Upper lobe of left lung (tissue), 6 donors: Measurements from ENCODE around the gene ST3GAL3. TPM values are rescaled to one million over a fixed set of nuclear protein-coding genes. Genes with fewer than 3 reads are reported as not detected.

Experiments
- ATAC-seq, 2 donors: fragments of 200-7000 bp; cut with Tn5 transposase; one replicate each; pipeline ENCODE4 v1.9.1; 2022; ENCODE audit warnings: mild to moderate bottlenecking in 2 of 2, moderate library complexity in 2 of 2; ENCODE audit not compliant: low FRiP score in 2 of 2
- DNase-seq, 2 donors: peaks; one replicate each; pipeline ENCODE4 v3.0.0-alpha.2; 2019 to 2020
- H3K27ac ChIP-seq, 4 donors: fragments of 200-600 bp; sonication (generic); one replicate each; pipeline ENCODE4 v1.5.1; 2016 to 2019
- H3K27me3 ChIP-seq, 4 donors: fragments of 200-600 bp; sonication (generic); one replicate each; pipeline ENCODE4 v1.5.1; 2017 to 2019
- H3K36me3 ChIP-seq, 4 donors: fragments of 200-600 bp; sonication (generic); one replicate each; pipeline ENCODE4 v1.5.1; 2016 to 2019
- H3K4me1 ChIP-seq, 4 donors: fragments of 200-600 bp; sonication (generic); one replicate each; pipeline ENCODE4 v1.5.1; 2018 to 2019
- H3K4me3 ChIP-seq, 4 donors: fragments of 200-600 bp; sonication (generic); one replicate each; pipeline ENCODE4 v1.5.1; 2017 to 2019; ENCODE audit warnings: mild to moderate bottlenecking in 2 of 4, moderate library complexity in 1 of 4
- H3K9me3 ChIP-seq, 4 donors: fragments of 200-600 bp; sonication (generic); one replicate each; pipeline ENCODE4 v1.5.1; 2018 to 2019
- CTCF ChIP-seq, 6 experiments: fragments of 450-650 bp in 4 of 6; fragments of 200-600 bp in 2 of 6; sonication (generic) in 2 of 6; IDR thresholded peaks; one replicate each; pipeline ENCODE4 v1.5.1; 2016 to 2019; ENCODE audit warnings: antibody characterized with exemption in 6 of 6
- EP300 ChIP-seq, 4 donors: sonication (generic); formaldehyde crosslinking; IDR thresholded peaks; one replicate each; pipeline ENCODE4 v1.5.1; 2017; ENCODE audit warnings: antibody characterized with exemption in 4 of 4, control low read depth in 2 of 4
- POLR2A ChIP-seq, 4 donors: fragments of 450-650 bp; IDR thresholded peaks; one replicate each; pipeline ENCODE4 v1.5.1; 2016 to 2017; ENCODE audit warnings: antibody characterized with exemption in 4 of 4, mild to moderate bottlenecking in 2 of 4
- POLR2AphosphoS5 ChIP-seq, 2 donors: sonication (generic); formaldehyde crosslinking; IDR thresholded peaks; one replicate each; pipeline ENCODE4 v1.5.1; 2017; ENCODE audit warnings: antibody characterized with exemption in 2 of 2
- WGBS, 2 donors: methylation state at CpG; one replicate each; pipeline ENCODE4 v1.1.5; 2017 to 2018; 5-methylcytosine and 5-hydroxymethylcytosine counted together
- total RNA-seq, 6 donors: library from RNA; depleted of rRNA in 4 of 6; stranded (reverse); fragments of >200 nt in 4 of 6; gene quantifications; one replicate each; pipeline versions ENCODE4 v1.1.0 to v1.2.1, GENCODE V29; 2016 to 2021
- donor health status: DM: no; HTN: no; CAD: no; lungs with moderate emphysema.
- donor health status: DM: no; HTN: yes; CAD: no; lungs with severe emphysema.

Gene ST3GAL3
- total RNA-seq, 6 donors from 2014 or later, result 14.4 to 46.1 (median 19.2) TPM

GRCh38 chr1:43801203-43801602 lies 93.9 kb downstream of the ST3GAL3 start:
- ATAC-seq (no peak), DNase-seq (no peak)
- no peak overlapping the region for H3K4me3 ChIP-seq
- H3K9me3 ChIP-seq, result no peaks in the 10 kb centered on the region
- H3K4me1 ChIP-seq, result peaks cover 0 to 4% (median 0%) of the 10 kb centered on the region in 4 donors
- no peaks in the 10 kb centered on the region for H3K27me3 ChIP-seq
- TF ChIP-seq POLR2AphosphoS5 (IDR thresholded peaks at IDR 0.05) (no peak), POLR2A (IDR thresholded peaks at IDR 0.05) (no peak), EP300 (IDR thresholded peaks at IDR 0.05) (no peak), CTCF (IDR thresholded peaks at IDR 0.05) (no peak)
- no peaks in the 10 kb centered on the region for H3K36me3 ChIP-seq
- 72 to 85% methylated on average over 3 of the region's 3 CpGs for WGBS, 2 donors
- H3K27ac ChIP-seq, result no peak overlapping the region

GRCh38 chr1:43802356-43802980 lies 95.1 kb downstream of the ST3GAL3 start:
- H3K27ac ChIP-seq, result no peak overlapping the region
- no peaks in the 10 kb centered on the region for H3K9me3 ChIP-seq
- no peaks in the 10 kb centered on the region for H3K36me3 ChIP-seq
- ATAC-seq (no peak), DNase-seq (no peak)
- H3K27me3 ChIP-seq, result no peaks in the 10 kb centered on the region
- no peak for TF ChIP-seq POLR2AphosphoS5 (IDR thresholded peaks at IDR 0.05)
- TF ChIP-seq POLR2A (IDR thresholded peaks at IDR 0.05), result no peak
- no peak for TF ChIP-seq CTCF (IDR thresholded peaks at IDR 0.05)
- no peak for TF ChIP-seq EP300 (IDR thresholded peaks at IDR 0.05)
- H3K4me3 ChIP-seq, result no peak overlapping the region
- 95% methylated on average over 4 of the region's 4 CpGs for WGBS, 2 donors
- peaks cover 0 to 4% (median 0%) of the 10 kb centered on the region in 4 donors for H3K4me1 ChIP-seq

GRCh38 chr1:43803105-43803504 lies 95.8 kb downstream of the ST3GAL3 start:
- no peak overlapping the region for H3K4me3 ChIP-seq
- H3K36me3 ChIP-seq, result no peaks in the 10 kb centered on the region
- TF ChIP-seq POLR2A (IDR thresholded peaks at IDR 0.05), result no peak
- no peak for TF ChIP-seq POLR2AphosphoS5 (IDR thresholded peaks at IDR 0.05)
- TF ChIP-seq CTCF (IDR thresholded peaks at IDR 0.05), result no peak
- 89 to 92% methylated on average over 9 of the region's 9 CpGs for whole genome bisulfite sequencing, 2 donors
- DNase-seq (no peak), ATAC-seq (no peak)
- H3K9me3 ChIP-seq, result no peaks in the 10 kb centered on the region
- H3K27ac ChIP-seq, result no peak overlapping the region
- no peaks in the 10 kb centered on the region for H3K27me3 ChIP-seq
- H3K4me1 ChIP-seq, result peaks cover 0 to 4% (median 0%) of the 10 kb centered on the region in 4 donors

- ATAC-seq (no peak), DNase-seq (no peak)
- Histone ChIP-seq H3K4me1 (peaks cover 0 to 4% (median 0%) of the 10 kb centered on the region in 4 donors), H3K4me3 (no peak overlapping the region), H3K27ac (no peak overlapping the region), H3K36me3 (no peaks in the 10 kb centered on the region), H3K9me3 (no peaks in the 10 kb centered on the region), H3K27me3 (no peaks in the 10 kb centered on the region)
- WGBS, 2 donors, result 65 to 66% methylated on average over 4 of the region's 4 CpGs
- no peak for TF ChIP-seq EP300 (IDR thresholded peaks at IDR 0.05)
- no peak for TF ChIP-seq CTCF (IDR thresholded peaks at IDR 0.05)
- TF ChIP-seq POLR2AphosphoS5 (IDR thresholded peaks at IDR 0.05), result no peak
- no peak for TF ChIP-seq POLR2A (IDR thresholded peaks at IDR 0.05)
Measured at GRCh38 chr1:43803646-43804045, 96.3 kb downstream of the ST3GAL3 start.

GRCh38 chr1:43804569-43804968 lies 97.2 kb downstream of the ST3GAL3 start:
- 87 to 88% methylated on average over 4 of the region's 4 CpGs for WGBS, 2 donors
- Histone ChIP-seq H3K36me3 (no peaks in the 10 kb centered on the region), H3K27me3 (no peaks in the 10 kb centered on the region), H3K27ac (no peak overlapping the region), H3K4me1 (peaks cover 0 to 4% (median 0%) of the 10 kb centered on the region in 4 donors), H3K4me3 (no peak overlapping the region), H3K9me3 (no peaks in the 10 kb centered on the region)
- TF ChIP-seq EP300 (IDR thresholded peaks at IDR 0.05) (no peak), POLR2A (IDR thresholded peaks at IDR 0.05) (no peak), CTCF (IDR thresholded peaks at IDR 0.05) (no peak)
- DNase-seq, result no peak
- ATAC-seq, result no peak
